H1 (cell line): Measurements from ENCODE around the gene SMIM35. TPM values are rescaled to one million over a fixed set of nuclear protein-coding genes. Genes with fewer than 3 reads are reported as not detected.

ENCODE experiments used
- CTCF ChIA-PET: fragments of 300-600 bp; sonication (Branson Sonifier 250); formaldehyde crosslinking; loops from one replicate; lab custom pipeline; 2021; ENCODE audit not compliant: partially characterized antibody; lab: Charles Lee
- POLR2A ChIA-PET: fragments of 300-600 bp; sonication (Branson Sonifier 250); formaldehyde crosslinking; loops from one replicate; lab custom pipeline; 2021; ENCODE audit warnings: inconsistent platforms; ENCODE audit not compliant: partially characterized antibody; lab: Charles Lee
- DNase-seq, 2 experiments: peaks; one replicate each; pipeline versions ENCODE4 v3.0.0 to v3.0.0-alpha.2; 2010 to 2022; ENCODE audit warnings: low spot score in 2 of 2, low read depth in 1 of 2, mixed read lengths in 1 of 2
- FAIRE-seq: peaks from 2 replicates; lab custom pipeline; 2011; peaks lifted over from hg19 to GRCh38; lab: Jason Lieb, UNC
- H2AFZ ChIP-seq: 2 replicates; pipeline ENCODE4 v1.8.1; 2012; ENCODE audit warnings: low read length, inconsistent platforms
- H2AK5ac ChIP-seq: 2 replicates; pipeline ENCODE4 v1.6.1; 2013; ENCODE audit warnings: low read depth, low read length
- H2BK120ac ChIP-seq: replicated peaks from 2 replicates; pipeline ENCODE3; 2013; ENCODE audit warnings: low read depth, low read length, inconsistent platforms
- H2BK12ac ChIP-seq: 2 replicates; pipeline ENCODE4 v1.6.1; 2013; ENCODE audit warnings: low read depth, low read length
- H2BK15ac ChIP-seq: 2 replicates; pipeline ENCODE4 v1.6.1; 2013; ENCODE audit warnings: low read length
- H2BK20ac ChIP-seq: 2 replicates; pipeline ENCODE4 v1.6.1; 2013; ENCODE audit warnings: low read length
- H2BK5ac ChIP-seq: 2 replicates; pipeline ENCODE4 v1.6.1; 2013; ENCODE audit warnings: low read depth, low read length
- H3K14ac ChIP-seq: 2 replicates; pipeline ENCODE4 v1.6.1; 2013; ENCODE audit warnings: inconsistent platforms; ENCODE audit not compliant: insufficient read length
- H3K18ac ChIP-seq: 2 replicates; pipeline ENCODE4 v1.6.1; 2013; ENCODE audit warnings: low read length; ENCODE audit errors: extremely low read depth
- H3K23ac ChIP-seq: 2 replicates; pipeline ENCODE4 v1.6.1; 2013; ENCODE audit warnings: inconsistent platforms; ENCODE audit not compliant: insufficient read length
- H3K23me2 ChIP-seq: 2 replicates; pipeline ENCODE4 v1.6.1; 2013; ENCODE audit warnings: low read depth, low read length
- H3K27ac ChIP-seq: 2 replicates; pipeline ENCODE4 v1.6.1; 2011; ENCODE audit warnings: low read depth, low read length, inconsistent platforms
- H3K27me3 ChIP-seq, 4 experiments: replicated peaks in 1 of 4; 1 replicate in 1 of 4; 2 replicates in 3 of 4; pipeline versions ENCODE4 v1.6.1 to v1.8.1; 2011 to 2013; ENCODE audit warnings: low read length in 3 of 4, mild to moderate bottlenecking in 3 of 4, inconsistent platforms in 2 of 4, mixed read lengths in 2 of 4, moderate library complexity in 1 of 4; ENCODE audit not compliant: control insufficient read depth in 3 of 4, insufficient read depth in 3 of 4; ENCODE audit errors: extremely low read depth in 1 of 4
- H3K36me3 ChIP-seq, 4 experiments: 2 replicates each; pipeline versions ENCODE4 v1.6.1 to v1.8.1; 2011 to 2013; ENCODE audit warnings: mild to moderate bottlenecking in 4 of 4, low read length in 3 of 4, moderate library complexity in 2 of 4, control low read depth in 1 of 4, inconsistent platforms in 1 of 4; ENCODE audit not compliant: insufficient read depth in 4 of 4, control insufficient read depth in 2 of 4
- H3K4ac ChIP-seq: replicated peaks from 2 replicates; pipeline ENCODE3; 2013; ENCODE audit warnings: low read length, low read depth, mixed read lengths, inconsistent platforms; ENCODE audit not compliant: insufficient read length
- H3K4me1 ChIP-seq, 4 experiments: replicated peaks in 1 of 4; 1 replicate in 1 of 4; 2 replicates in 3 of 4; pipeline versions ENCODE4 v1.6.1 to v1.8.1; 2011 to 2013; ENCODE audit warnings: low read length in 3 of 4, inconsistent platforms in 2 of 4, mixed read lengths in 1 of 4; ENCODE audit not compliant: insufficient read depth in 4 of 4, control insufficient read depth in 3 of 4
- H3K4me2 ChIP-seq, 2 experiments: 2 replicates each; pipeline versions ENCODE4 v1.6.1 to v1.8.1; 2011 to 2013; ENCODE audit warnings: low read depth in 2 of 2, low read length in 2 of 2, control low read depth in 1 of 2, inconsistent platforms in 1 of 2, mild to moderate bottlenecking in 1 of 2; ENCODE audit not compliant: insufficient read depth in 1 of 2
- H3K4me3 ChIP-seq, 4 experiments: fragments of 200-600, 300-600 bp in 1 of 4; sonication (generic), shearing (Covaris generic), sonication (Bioruptor Twin) in 1 of 4; 2 replicates each; pipeline versions ENCODE4 v1.5.1 to v1.8.1; 2011 to 2016; ENCODE audit warnings: low read length in 4 of 4, low read depth in 3 of 4, control low read depth in 2 of 4, inconsistent platforms in 2 of 4, mild to moderate bottlenecking in 2 of 4, mixed read lengths in 1 of 4, moderate library complexity in 1 of 4; ENCODE audit not compliant: insufficient read depth in 2 of 4; ENCODE audit errors: extremely low read depth in 1 of 4
- H3K56ac ChIP-seq: replicated peaks from 2 replicates; pipeline ENCODE3; 2013; ENCODE audit warnings: low read depth, mild to moderate bottlenecking, mixed read lengths, low read length, inconsistent platforms; ENCODE audit not compliant: insufficient read length
- H3K79me1 ChIP-seq: 2 replicates; pipeline ENCODE4 v1.6.1; 2013; ENCODE audit warnings: low read depth, low read length, control low read depth
- H3K79me2 ChIP-seq, 2 experiments: 2 replicates each; pipeline versions ENCODE4 v1.6.1 to v1.8.1; 2012 to 2013; ENCODE audit warnings: low read length in 2 of 2, mild to moderate bottlenecking in 2 of 2, inconsistent platforms in 1 of 2; ENCODE audit not compliant: insufficient read depth in 2 of 2, control insufficient read depth in 1 of 2
- H3K9ac ChIP-seq, 4 experiments: replicated peaks in 1 of 4; 1 replicate in 1 of 4; 2 replicates in 3 of 4; pipeline versions ENCODE4 v1.6.1 to v1.8.1; 2011 to 2013; ENCODE audit warnings: low read depth in 3 of 4, low read length in 3 of 4, control low read depth in 2 of 4, mild to moderate bottlenecking in 2 of 4, moderate library complexity in 2 of 4, inconsistent platforms in 1 of 4; ENCODE audit errors: extremely low read depth in 1 of 4
- H3K9me3 ChIP-seq, 2 experiments: 2 replicates each; pipeline versions ENCODE4 v1.6.1 to v1.8.1; 2012 to 2013; ENCODE audit warnings: mild to moderate bottlenecking in 2 of 2, moderate library complexity in 2 of 2, control low read depth in 1 of 2, inconsistent platforms in 1 of 2, low read depth in 1 of 2, low read length in 1 of 2, mixed read lengths in 1 of 2; ENCODE audit not compliant: insufficient read depth in 2 of 2
- H4K20me1 ChIP-seq, 2 experiments: replicated peaks in 1 of 2; 2 replicates each; pipeline versions ENCODE3 to v1.8.1; 2011 to 2013; ENCODE audit warnings: inconsistent platforms in 2 of 2, low read length in 2 of 2, mild to moderate bottlenecking in 1 of 2; ENCODE audit not compliant: insufficient read depth in 2 of 2, control insufficient read depth in 1 of 2
- H4K5ac ChIP-seq: 2 replicates; pipeline ENCODE4 v1.6.1; 2013; ENCODE audit warnings: low read length, low read depth, mixed read lengths, inconsistent platforms; ENCODE audit not compliant: insufficient read length
- H4K8ac ChIP-seq: 2 replicates; pipeline ENCODE4 v1.8.0; 2013; ENCODE audit warnings: mild to moderate bottlenecking, moderate library complexity, low read length, inconsistent platforms; ENCODE audit not compliant: insufficient read depth; ENCODE audit errors: extremely low read depth
- H4K91ac ChIP-seq: replicated peaks from 2 replicates; pipeline ENCODE3; 2013; ENCODE audit warnings: low read length, mixed read lengths, inconsistent platforms; ENCODE audit not compliant: insufficient read length
- CEBPB ChIP-seq: IDR thresholded peaks from 2 replicates; pipeline ENCODE4 v1.6.1; 2012; ENCODE audit warnings: low read depth, low read length
- CHD2 ChIP-seq: IDR thresholded peaks from 2 replicates; pipeline ENCODE4 v1.6.1; 2012; ENCODE audit warnings: low read length, improper control_type of control experiment
- FOSL1 ChIP-seq: IDR thresholded peaks from 2 replicates; pipeline ENCODE4 v1.6.1; 2011; ENCODE audit warnings: mild to moderate bottlenecking, low read depth, low read length, moderate library complexity; ENCODE audit not compliant: insufficient read depth
- HDAC2 ChIP-seq, 2 experiments: fragments of 300-600 bp in 1 of 2; sonication (generic) in 1 of 2; IDR thresholded peaks; 2 replicates each; pipeline ENCODE4 v1.6.1; 2011 to 2012; ENCODE audit warnings: low read depth in 2 of 2, low read length in 2 of 2, mild to moderate bottlenecking in 2 of 2, moderate library complexity in 2 of 2, borderline replicate concordance in 1 of 2, inconsistent platforms in 1 of 2
- JUND ChIP-seq: IDR thresholded peaks from 2 replicates; pipeline ENCODE4 v1.6.1; 2011; ENCODE audit warnings: mild to moderate bottlenecking, improper control_type of control experiment, low read length
- POLR2AphosphoS5 ChIP-seq: IDR thresholded peaks from 2 replicates; pipeline ENCODE4 v1.6.1; 2011; ENCODE audit warnings: low read depth, low read length
- ZNF274 ChIP-seq: IDR thresholded peaks from 2 replicates; pipeline ENCODE4 v1.7.0; 2012; ENCODE audit warnings: low read length, borderline replicate concordance; ENCODE audit errors: extremely low read depth
- WGBS, 2 experiments: shearing (Covaris generic) in 1 of 2; methylation state at CpG; one replicate each; pipeline versions ENCODE4 v1.1.6 to v1.1.7; 2013 to 2015; ENCODE audit warnings: low lambda C conversion rate in 2 of 2, mixed read lengths in 2 of 2, inconsistent platforms in 1 of 2, low coverage in 1 of 2, missing lambda C conversion rate in 1 of 2; ENCODE audit not compliant: insufficient replicate concordance in 2 of 2, insufficient coverage in 1 of 2, insufficient read length in 1 of 2; ENCODE audit errors: extremely low coverage in 1 of 2, missing lambda C conversion rate in 1 of 2; 5-methylcytosine and 5-hydroxymethylcytosine counted together
- polyA plus RNA-seq, 7 experiments: library from polyadenylated mRNA; depleted of rRNA in 3 of 7; stranded (reverse) in 5 of 7; unstranded in 2 of 7; fragments of >200 nt in 5 of 7; fragments of 200-250 nt in 2 of 7; gene quantifications; 1 replicate in 5 of 7; 2 replicates in 1 of 7; 4 replicates in 1 of 7; pipeline versions ENCODE4 v1.2.1 to v1.2.3, GENCODE V29; 2011 to 2013; ENCODE audit warnings: missing spikeins in 2 of 7, mixed read lengths in 2 of 7
- total RNA-seq: library from RNA; stranded (reverse); fragmentation: NEBNext Ultra II Directional; extraction: Animal tissue kit (Norgen Biotek cat#: 25700); gene quantifications from 2 replicates; pipeline ENCODE4 v1.2.1, GENCODE V29; 2021

Gene SMIM35
- total and polyA plus RNA-seq, 2 of the 8 experiments (the other 6 are each of a cell fraction or from before 2014, with no cell fraction given): not detected

- ChIA-PET POLR2A (no interaction called here), CTCF (interaction anchor here (0.6 to 1.7 kb wide), 4 partner anchors 22 to 164 kb away, joined by 3 to 5 read pairs (median 4); no protein-coding TSS in a partner anchor)
- TF ChIP-seq CEBPB (no peak), FOSL1 (no peak), JUND (no peak), POLR2AphosphoS5 (no peak), HDAC2 (IDR thresholded peaks at IDR 0.05; ENCODE audit: borderline replicate concordance in 1 of 2, low read depth in 2 of 2, low read length in 2 of 2) (no peak), ZNF274 (no peak), CHD2 (no peak)
- WGBS, 2 experiments: 88% methylated on average over 3 of the region's 3 CpGs; no CpG with 5 or more reads in 1 of the 2 experiments
- no peak overlapping the region for H3K4ac ChIP-seq
- DNase-seq (no peak), FAIRE-seq (no peak)
- H3K56ac ChIP-seq: no peak overlapping the region
- no peaks in the 10 kb centered on the region for H3K9me3 ChIP-seq
- H4K5ac ChIP-seq: no peak overlapping the region
- H3K9ac ChIP-seq: no peak overlapping the region
- H3K23ac ChIP-seq: no peak overlapping the region
- H3K4me3 ChIP-seq: no peak overlapping the region
- no peak overlapping the region for H4K91ac ChIP-seq
- H2AFZ ChIP-seq: no peak overlapping the region
- no peak overlapping the region for H2BK12ac ChIP-seq
- no peaks in the 10 kb centered on the region for H3K79me2 ChIP-seq
- H3K36me3 ChIP-seq: no peaks in the 10 kb centered on the region
- H3K23me2 ChIP-seq: peaks cover under 1% of the 10 kb centered on the region; the same call in 1 of the 2 replicates
- no peak overlapping the region for H2BK20ac ChIP-seq
- H3K4me2 ChIP-seq: no peak overlapping the region
- H4K20me1 ChIP-seq: no peaks in the 10 kb centered on the region
- H2BK5ac ChIP-seq: no peak overlapping the region
- H3K27me3 ChIP-seq: peaks cover 0 to 5% (median 2%) of the 10 kb centered on the region in 4 experiments; a peak in 4 of 7 replicates
- H3K14ac ChIP-seq: no peak overlapping the region
- no peaks in the 10 kb centered on the region for H3K4me1 ChIP-seq
- H4K8ac ChIP-seq: no peak overlapping the region
- no peak overlapping the region for H2BK15ac ChIP-seq
- no peak overlapping the region for H2AK5ac ChIP-seq
- no peak overlapping the region for H3K18ac ChIP-seq
- H3K79me1 ChIP-seq: no peaks in the 10 kb centered on the region
- H2BK120ac ChIP-seq: no peak overlapping the region
- H3K27ac ChIP-seq: no peak overlapping the region
Measured at GRCh38 chr11:117980720-117981119, 106.0 kb downstream of the SMIM35 start.
